Adrenal gland (tissue), 19 donors: ENCODE measurements around the gene SCN2A. TPM values are rescaled to one million over a fixed set of nuclear protein-coding genes. Genes with fewer than 3 reads are reported as not detected.

Source experiments
- DNase-seq, 7 donors: peaks; one replicate each; pipeline ENCODE4 v3.0.0-alpha.2; 2019 to 2020
- H3K27ac ChIP-seq, 5 donors: fragments of 200-600 bp; sonication (generic) in 4 of 5; 1 replicate in 3 of 5; 2 replicates in 2 of 5; pipeline versions ENCODE4 v1.5.1 to v1.8.0; 2016 to 2020; ENCODE audit warnings: mild to moderate bottlenecking in 1 of 5
- H3K27me3 ChIP-seq: fragments of 200-600 bp; 2 replicates; pipeline ENCODE4 v1.8.0; 2021
- H3K36me3 ChIP-seq, 2 donors: fragments of 200-600 bp; replicated peaks in 1 of 2; 1 replicate in 1 of 2; 2 replicates in 1 of 2; pipeline versions ENCODE4 v1.5.1 to v1.8.0; 2018 to 2022
- H3K4me1 ChIP-seq, 2 donors: fragments of 200-600 bp; replicated peaks in 1 of 2; 1 replicate in 1 of 2; 2 replicates in 1 of 2; pipeline versions ENCODE4 v1.5.1 to v1.8.0; 2018 to 2021
- H3K4me3 ChIP-seq, 4 donors: fragments of 200-600 bp; sonication (generic) in 3 of 4; one replicate each; pipeline ENCODE4 v1.5.1; 2016 to 2018
- H3K9me3 ChIP-seq, 3 donors: fragments of 200-600 bp; sonication (generic) in 1 of 3; replicated peaks in 1 of 3; 1 replicate in 2 of 3; 2 replicates in 1 of 3; pipeline versions ENCODE4 v1.5.1 to v1.8.0; 2016 to 2021
- CTCF ChIP-seq, 6 experiments: fragments of 450-650 bp in 4 of 6; fragments of 200-600 bp in 2 of 6; sonication (generic) in 1 of 6; IDR thresholded peaks; 1 replicate in 5 of 6; 2 replicates in 1 of 6; pipeline versions ENCODE4 v1.5.1 to v1.8.0; 2016 to 2021; ENCODE audit warnings: antibody characterized with exemption in 6 of 6, mild to moderate bottlenecking in 2 of 6, moderate library complexity in 1 of 6
- POLR2A ChIP-seq, 2 donors: fragments of 450-650 bp; IDR thresholded peaks; one replicate each; pipeline ENCODE4 v1.6.1; 2017; ENCODE audit warnings: antibody characterized with exemption in 2 of 2, mild to moderate bottlenecking in 2 of 2, moderate library complexity in 1 of 2
- WGBS, 4 donors: extraction: QIAGEN DNeasy Blood & Tissue Kit in 2 of 4; methylation state at CpG; one replicate each; pipeline versions ENCODE4 v1.1.5 to v1.1.7; 2013 to 2017; 5-methylcytosine and 5-hydroxymethylcytosine counted together
- intact Hi-C, 2 donors: fragments of 100-400 bp; cut with DNase I; formaldehyde crosslinking; loops; one replicate each; pipeline versions ENCODE4 v1.14.1 to v1.15.0; 2022 to 2023
- long read RNA-seq, 10 donors: library from polyadenylated mRNA in 3 of 10; unstranded in 2 of 10; stranded (forward) in 1 of 10; transcript quantifications; one replicate each; pipeline ENCODE4 v2.0.0 and lab custom pipeline, GENCODE V29; 2021 to 2026
- polyA plus RNA-seq, 3 donors: library from polyadenylated mRNA; stranded (reverse); fragments of 200-250 nt in 2 of 3; fragments of 350-450 nt in 1 of 3; fragmentation: Illumina TruSeq in 1 of 3; extraction: RNeasy Lipid Tissue Mini Kit (QIAGEN cat#74804) in 1 of 3; gene quantifications; one replicate each; pipeline ENCODE4 v1.2.3, GENCODE V29; 2013 to 2014
- total RNA-seq, 9 donors: library from RNA; depleted of rRNA in 4 of 9; stranded (reverse); fragments of >200 nt in 4 of 9; fragments of 120-200 nt in 1 of 9; fragmentation: NEBNext Ultra II Directional in 1 of 9; extraction: Animal tissue kit (Norgen Biotek cat#: 25700) in 1 of 9; gene quantifications; one replicate each; pipeline versions ENCODE4 v1.1.0 to v1.2.4, GENCODE V29; 2013 to 2023
- donor health status: healthy with polysubstance abuse.
- donor health status: Bipolar disorder and iron deficiency.
- donor health status: DM: yes; HTN: yes; CAD: no.
- donor health status: DM: no; HTN: no; CAD: no.
- donor health status: DM: no; HTN: no; CAD: no.
- donor health status: DM: yes; HTN: yes; CAD: no.

SCN2A gene
- 1 to 10 TPM in 4 of 9 donors, under 1 TPM in 5; 0.34 to 3.0 (median 0.96) TPM for total RNA-seq
- polyA plus RNA-seq, result 1 to 10 TPM; 1.0 to 3.5 (median 2.0) TPM
- long read RNA-seq, donor 1, result 0 reads
- long read RNA-seq, donor 2, result 0 reads
- long read RNA-seq, donor 3, result 0 reads
- long read RNA-seq, donor 4, result 0 reads
- long read RNA-seq, donor 5, result 0 reads
- long read RNA-seq, donor 6, partial matches to known transcripts, result 0 of 3 reads
- long read RNA-seq, donor 6, other reads (novel, unspliced or antisense), result 3 of 3 reads
- long read RNA-seq, donor 7, result 0 reads
- long read RNA-seq, donor 8, result 0 reads
- long read RNA-seq, donor 9, result 0 reads
- long read RNA-seq, donor 10, result 0 reads

DNA sequence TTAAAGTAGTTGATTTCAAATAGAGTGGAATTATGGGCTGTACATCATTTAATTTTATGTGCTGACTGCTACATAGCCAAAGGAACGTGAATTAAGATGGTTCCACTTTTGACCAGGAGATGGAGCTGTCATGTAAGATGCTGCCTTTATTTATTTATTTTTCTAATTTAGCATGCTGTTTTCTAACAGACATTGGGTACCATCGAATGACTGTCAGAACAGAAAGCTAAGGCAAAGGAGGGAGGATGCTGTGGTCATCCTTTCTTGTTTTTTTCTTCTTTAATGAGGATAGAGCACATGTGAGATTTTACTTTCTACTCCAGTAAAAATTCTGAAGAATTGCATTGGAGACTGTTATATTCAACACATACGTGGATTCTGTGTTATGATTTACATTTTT lies at the start of gene SCN2A:
SCN2A (plus strand) TSS at position 185 of the 400 bp plus-strand sequence. CDS start 56,410 bp downstream, outside the sequence.
- H3K4me1 ChIP-seq, result no peaks in the 10 kb centered on the region
- 20 to 28% (median 24%) methylated on average over 3 of the region's 3 CpGs for WGBS, 4 donors
- H3K27me3 ChIP-seq, result no peaks in the 10 kb centered on the region
- H3K9me3 ChIP-seq, result no peaks in the 10 kb centered on the region
- peak within 1 kb of the TSS in 1 of 5 donors; percentile 26 for H3K27ac ChIP-seq
- DNase-seq, result peak in 3 of 7 donors; percentile 16 to 49 (median 17)
- H3K4me3 ChIP-seq, result no peak within 1 kb of the TSS
- TF ChIP-seq CTCF (IDR thresholded peaks at IDR 0.05) (peak; percentile 42 to 73 (median 64)), POLR2A (IDR thresholded peaks at IDR 0.05) (no peak)
- intact Hi-C loops, result no loop called here
- no peaks in the 10 kb centered on the region for H3K36me3 ChIP-seq

DNA sequence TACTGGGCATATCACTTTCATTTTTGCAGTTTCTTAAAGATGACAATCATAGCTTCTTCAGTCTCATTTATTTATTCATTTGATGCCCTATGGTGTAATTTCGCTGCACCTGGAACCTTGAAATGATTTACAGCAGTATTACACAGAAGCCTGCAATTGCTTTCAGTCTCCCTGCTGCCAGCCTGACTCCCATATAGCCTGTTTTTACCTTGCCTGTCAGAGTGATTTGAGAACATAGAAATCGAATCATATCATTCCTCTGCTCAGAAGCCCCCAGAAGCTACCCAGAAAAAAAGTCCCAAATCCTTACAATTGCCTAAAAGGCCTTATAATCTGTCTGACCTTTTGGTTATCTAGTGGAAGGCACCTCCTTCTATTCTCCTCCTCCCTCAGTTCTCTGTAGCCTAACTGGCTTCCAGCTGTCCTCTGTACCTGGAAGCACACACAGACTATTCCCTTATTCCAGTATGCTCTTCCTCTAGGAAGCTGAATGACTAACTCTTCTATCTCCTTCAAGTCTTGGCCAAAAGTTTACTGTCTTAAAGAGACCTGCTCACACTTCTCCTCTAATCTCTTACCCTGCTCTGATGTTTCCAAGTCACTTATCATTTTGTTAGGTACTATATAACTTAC lies 48.0 kb upstream of the SCN2A start:
- Histone ChIP-seq H3K27me3 (no peaks in the 10 kb centered on the region), H3K27ac (no peak overlapping the region), H3K4me3 (no peak overlapping the region), H3K36me3 (no peaks in the 10 kb centered on the region), H3K4me1 (no peaks in the 10 kb centered on the region), H3K9me3 (no peaks in the 10 kb centered on the region)
- intact Hi-C loops, result no loop called here
- TF ChIP-seq CTCF (IDR thresholded peaks at IDR 0.05) (no peak), POLR2A (IDR thresholded peaks at IDR 0.05) (no peak)
- WGBS, 4 donors, result 28 to 45% (median 41%) methylated on average over 2 of the region's 2 CpGs
- DNase-seq, result no peak

DNA sequence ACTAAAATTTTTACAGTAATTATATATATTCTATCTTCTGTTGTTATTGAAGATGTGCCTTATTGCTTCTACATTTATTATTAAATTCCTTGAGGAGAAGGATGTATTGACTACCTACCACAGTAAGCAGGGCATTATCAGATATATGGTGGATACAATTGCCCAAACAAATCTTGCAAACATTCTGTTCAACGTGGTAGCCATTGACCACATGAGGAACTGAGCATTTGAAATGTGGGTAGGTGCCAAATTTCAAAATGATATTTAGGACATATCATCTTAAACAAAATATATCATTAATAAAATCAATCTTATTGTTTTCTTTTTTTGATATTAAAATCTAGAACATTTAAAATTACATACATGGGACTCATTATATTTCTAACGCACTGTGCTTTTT lies 46.5 kb upstream of the SCN2A start:
- no peak overlapping the region for H3K4me3 ChIP-seq
- WGBS, 4 donors, result 65 to 77% (median 72%) methylated on average over 2 of the region's 2 CpGs
- intact Hi-C loops, result no loop called here
- no peaks in the 10 kb centered on the region for H3K27me3 ChIP-seq
- DNase-seq, result no peak
- H3K9me3 ChIP-seq, result no peaks in the 10 kb centered on the region
- no peaks in the 10 kb centered on the region for H3K36me3 ChIP-seq
- H3K4me1 ChIP-seq, result no peaks in the 10 kb centered on the region
- no peak for TF ChIP-seq POLR2A (IDR thresholded peaks at IDR 0.05)
- TF ChIP-seq CTCF (IDR thresholded peaks at IDR 0.05), result no peak
- H3K27ac ChIP-seq, result no peak overlapping the region

- H3K27ac ChIP-seq, result no peak overlapping the region
- intact Hi-C loops, result no loop called here
- H3K36me3 ChIP-seq, result no peaks in the 10 kb centered on the region
- peaks cover 5% of the 10 kb centered on the region for H3K27me3 ChIP-seq
- no peak for DNase-seq
- no peak overlapping the region for H3K4me3 ChIP-seq
- TF ChIP-seq POLR2A (IDR thresholded peaks at IDR 0.05), result no peak
- no peak for TF ChIP-seq CTCF (IDR thresholded peaks at IDR 0.05)
- no peaks in the 10 kb centered on the region for H3K9me3 ChIP-seq
- no peaks in the 10 kb centered on the region for H3K4me1 ChIP-seq
- 78 to 86% (median 84%) methylated on average over 4 of the region's 4 CpGs for WGBS, 4 donors
Measured at GRCh38 chr2:165193178-165193777, 45.9 kb upstream of the SCN2A start.
